Activated T-helper 2 cell treated with anti-CD3 and anti-CD28 coated beads, Interferon-gamma antibody, Interleukin-2, Interleukin-4, amounts not matched to agents 10 μg/mL and 5 μg/mL and 100 μg/mL, durations not matched to agents 14 hours and 24 hours and 36 hours (primary cell): ENCODE data around the gene PRKCSH. TPM values are rescaled to one million over a fixed set of nuclear protein-coding genes. Genes with fewer than 3 reads are reported as not detected.

Source experiments
- DNase-seq: peaks from one replicate; pipeline ENCODE4 v3.0.0; 2021; ENCODE audit warnings: low spot score
- H3K27ac Mint-ChIP-seq: one replicate; pipeline ENCODE4 v1.8.0; 2021; ENCODE audit warnings: mixed read lengths
- H3K27me3 Mint-ChIP-seq: one replicate; pipeline ENCODE4 v1.8.0; 2021; ENCODE audit warnings: low read depth, mixed read lengths
- H3K36me3 Mint-ChIP-seq: one replicate; pipeline ENCODE4 v1.8.0; 2021; ENCODE audit warnings: low read depth, mixed read lengths
- H3K4me1 Mint-ChIP-seq: one replicate; pipeline ENCODE4 v1.8.0; 2021; ENCODE audit warnings: low read depth, mixed read lengths
- H3K4me3 Mint-ChIP-seq: one replicate; pipeline ENCODE4 v1.8.0; 2021; ENCODE audit warnings: low read depth, mild to moderate bottlenecking, moderate library complexity, mixed read lengths
- H3K9me3 Mint-ChIP-seq: one replicate; pipeline ENCODE4 v1.8.0; 2021; ENCODE audit warnings: mixed read lengths
- intact Hi-C: fragments of 100-400 bp; cut with micrococcal nuclease; formaldehyde crosslinking; loops from one replicate; pipeline ENCODE4 v1.15.1; 2023
- total RNA-seq: library from RNA; stranded (reverse); gene quantifications from 2 replicates; pipeline ENCODE4 v1.2.3, GENCODE V29; 2022

The PRKCSH gene
- total RNA-seq, 1 donor from 2014 or later: 282 TPM

DNA sequence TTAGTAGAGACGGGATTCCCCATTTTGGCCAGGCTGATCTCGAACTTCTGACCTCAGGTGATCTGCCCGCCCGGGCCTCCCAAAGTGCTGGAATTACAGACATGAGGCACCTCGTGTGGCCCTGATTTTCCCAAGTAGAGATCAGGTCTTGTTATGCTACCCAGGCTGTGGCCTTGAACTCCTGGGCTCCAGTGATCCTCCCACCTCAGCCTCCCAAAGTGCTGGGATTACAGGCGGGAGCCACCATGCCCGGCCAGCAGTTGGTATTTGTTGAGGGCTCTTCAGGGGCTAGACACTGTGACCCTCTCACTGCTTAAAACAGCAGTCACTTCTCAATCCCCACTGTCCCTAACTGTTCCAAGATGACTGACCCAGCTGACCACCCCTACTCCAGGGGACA is 53.9 kb downstream of the PRKCSH start:
- H3K36me3 Mint-ChIP-seq: peaks cover 18% of the 10 kb centered on the region
- no peaks in the 10 kb centered on the region for H3K4me1 Mint-ChIP-seq
- H3K4me3 Mint-ChIP-seq: no peak overlapping the region
- no peak for DNase-seq
- no peak overlapping the region for H3K27ac Mint-ChIP-seq
- intact Hi-C loops: no loop called here
- no peaks in the 10 kb centered on the region for H3K27me3 Mint-ChIP-seq
- H3K9me3 Mint-ChIP-seq: no peaks in the 10 kb centered on the region

DNA sequence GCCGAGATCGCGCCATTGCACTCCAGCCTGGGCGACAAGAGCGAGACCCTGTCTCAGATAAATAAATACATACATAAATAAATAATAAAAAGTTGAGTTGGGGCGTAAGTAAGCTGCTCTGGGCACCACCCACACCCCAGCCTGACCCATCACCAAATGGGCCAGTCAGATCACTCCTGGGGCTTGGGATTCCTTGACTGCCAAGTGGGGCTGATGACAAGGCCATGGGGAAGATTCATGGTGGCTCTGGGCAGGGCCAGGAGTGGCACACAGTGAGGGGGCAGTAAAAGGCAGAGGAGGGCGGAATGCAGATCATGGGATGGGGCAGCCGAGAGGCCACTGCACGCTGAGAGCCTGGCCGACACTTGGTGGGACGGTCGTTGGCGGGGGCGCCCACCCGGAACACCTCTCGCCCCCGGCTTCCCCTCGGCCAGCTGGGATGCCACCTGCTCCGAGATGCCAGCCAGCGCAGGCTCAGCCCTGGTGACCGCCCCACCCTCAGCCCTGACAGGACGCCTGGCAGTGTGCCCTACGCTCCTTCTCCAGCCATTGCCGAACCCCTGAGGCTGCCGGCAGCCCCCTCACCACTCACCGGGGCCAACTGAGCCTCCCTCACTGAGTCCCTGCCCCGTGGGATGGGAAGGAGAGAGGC is 59.3 kb downstream of the PRKCSH start:
- Mint-ChIP-seq H3K27ac (no peak overlapping the region), H3K4me1 (no peaks in the 10 kb centered on the region), H3K9me3 (no peaks in the 10 kb centered on the region), H3K27me3 (no peaks in the 10 kb centered on the region), H3K4me3 (no peak overlapping the region), H3K36me3 (peaks cover 20% of the 10 kb centered on the region)
- intact Hi-C loops: no loop called here
- no peak for DNase-seq

DNA sequence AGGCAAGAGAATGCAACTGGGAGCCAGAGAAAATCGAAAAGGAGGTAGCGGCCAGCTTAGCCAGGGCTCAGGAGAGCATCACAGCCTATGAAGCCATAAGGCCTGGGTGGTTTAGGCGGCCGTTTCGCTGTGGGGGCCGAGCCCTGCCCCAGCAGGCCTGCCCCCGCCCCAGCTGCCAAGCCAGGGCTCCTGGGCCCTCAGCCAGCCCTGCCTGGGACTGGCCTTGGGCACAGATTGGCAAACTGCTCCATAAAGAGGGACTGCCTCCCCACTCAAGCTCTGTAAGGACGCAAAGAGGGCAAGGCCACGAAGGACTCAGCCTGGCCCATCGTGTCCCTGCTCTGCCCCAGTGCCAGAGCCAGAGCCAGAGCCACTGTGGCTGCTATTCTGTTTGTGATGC is 60.0 kb downstream of the PRKCSH start:
- intact Hi-C loops: no loop called here
- Mint-ChIP-seq H3K36me3 (peaks cover 16% of the 10 kb centered on the region), H3K4me3 (no peak overlapping the region), H3K27me3 (no peaks in the 10 kb centered on the region), H3K4me1 (no peaks in the 10 kb centered on the region), H3K9me3 (no peaks in the 10 kb centered on the region), H3K27ac (no peak overlapping the region)
- no peak for DNase-seq

DNA sequence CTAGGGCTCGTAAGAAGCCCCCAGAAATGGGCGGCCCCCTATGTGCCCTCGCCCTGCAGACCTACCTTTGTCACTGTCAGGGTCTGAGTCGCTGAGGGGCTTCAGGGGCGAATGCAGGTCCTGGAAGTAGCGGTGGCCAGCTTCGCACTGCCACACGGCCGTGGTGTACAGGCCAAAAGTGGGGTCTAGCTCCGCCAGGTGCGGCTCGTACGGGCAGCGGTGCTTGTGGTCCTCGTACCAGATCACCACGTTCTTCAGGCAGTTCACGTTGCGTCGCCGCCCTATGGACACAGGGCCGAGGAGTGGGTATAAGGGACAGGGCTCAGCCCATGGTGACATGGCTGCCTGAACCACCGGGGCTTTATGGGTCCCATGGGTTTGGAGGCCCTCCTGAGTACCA is 60.5 kb downstream of the PRKCSH start:
- H3K9me3 Mint-ChIP-seq: no peaks in the 10 kb centered on the region
- H3K4me1 Mint-ChIP-seq: no peaks in the 10 kb centered on the region
- H3K36me3 Mint-ChIP-seq: peaks cover 12% of the 10 kb centered on the region
- no peaks in the 10 kb centered on the region for H3K27me3 Mint-ChIP-seq
- intact Hi-C loops: no loop called here
- no peak overlapping the region for H3K4me3 Mint-ChIP-seq
- no peak overlapping the region for H3K27ac Mint-ChIP-seq
- no peak for DNase-seq

DNA sequence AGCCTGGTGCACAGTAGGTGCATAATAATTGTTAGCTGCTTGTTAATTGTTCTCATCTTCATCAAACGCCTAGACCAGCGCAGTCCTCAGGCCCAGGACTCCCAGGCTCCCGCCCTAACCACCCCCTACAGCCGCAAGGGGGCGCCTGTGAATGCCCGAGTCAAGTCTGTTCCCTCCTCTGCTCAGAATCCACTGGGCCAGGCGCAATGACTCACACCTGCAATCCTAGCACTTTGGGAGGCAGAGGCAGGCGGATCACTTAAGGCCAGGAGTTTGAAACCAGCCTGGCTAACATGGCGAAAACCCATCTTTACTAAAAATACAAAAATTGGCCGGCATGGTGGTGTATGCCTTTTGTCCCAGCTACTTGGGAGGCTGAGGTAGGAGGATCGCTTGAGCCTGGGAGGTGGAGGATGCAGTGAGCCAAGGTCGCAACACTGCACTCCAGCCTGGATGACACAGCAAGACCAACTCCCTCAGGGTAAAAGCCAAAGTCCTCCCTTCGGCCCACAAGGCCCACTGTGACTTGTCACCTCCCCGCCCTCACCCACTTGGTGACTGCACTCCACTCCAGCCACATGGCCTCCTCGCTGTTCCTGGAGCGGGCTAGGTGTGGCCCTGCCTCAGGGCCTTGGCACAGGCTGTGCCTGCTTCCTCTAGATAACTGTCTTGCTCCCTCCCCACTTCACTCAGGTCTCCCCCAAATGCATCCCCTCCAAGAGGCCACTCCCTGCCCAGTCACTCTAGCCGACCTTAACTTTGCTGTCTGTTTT is 61.1 kb downstream of the PRKCSH start:
- DNase-seq: peak; percentile 39
- Mint-ChIP-seq H3K27me3 (no peaks in the 10 kb centered on the region), H3K4me1 (no peaks in the 10 kb centered on the region), H3K4me3 (no peak overlapping the region), H3K27ac (no peak overlapping the region), H3K36me3 (peaks cover 12% of the 10 kb centered on the region), H3K9me3 (no peaks in the 10 kb centered on the region)
- intact Hi-C loops: no loop called here

DNA sequence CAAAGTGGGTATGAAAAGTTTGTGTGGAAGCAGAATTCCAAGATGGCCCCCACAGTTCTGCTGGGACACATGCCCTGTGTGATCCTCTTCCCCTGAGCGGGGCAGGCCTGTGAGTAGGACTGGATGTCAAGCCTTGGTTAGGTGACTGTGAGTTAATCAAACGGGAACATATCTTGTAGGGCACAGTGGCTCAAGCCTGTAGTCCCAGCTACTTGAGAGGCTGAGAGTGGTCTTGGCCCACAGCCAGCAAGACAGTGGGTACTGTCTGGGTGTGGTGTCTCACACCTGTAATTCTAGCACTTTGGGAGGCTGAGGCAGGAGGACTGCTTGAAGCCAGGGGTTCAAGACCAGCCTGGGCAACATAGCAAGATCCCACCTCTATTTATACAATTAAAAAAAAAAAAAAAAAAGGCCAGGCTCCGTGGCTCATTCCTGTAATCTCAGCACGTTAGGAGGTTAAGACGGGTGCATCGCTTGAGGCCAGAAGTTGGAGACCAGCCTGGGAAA is 63.8 kb downstream of the PRKCSH start:
- H3K27me3 Mint-ChIP-seq: no peaks in the 10 kb centered on the region
- no peak overlapping the region for H3K4me3 Mint-ChIP-seq
- DNase-seq: no peak
- intact Hi-C loops: no loop called here
- H3K36me3 Mint-ChIP-seq: peaks cover 7% of the 10 kb centered on the region
- H3K4me1 Mint-ChIP-seq: peaks cover 2% of the 10 kb centered on the region
- no peak overlapping the region for H3K27ac Mint-ChIP-seq
- no peaks in the 10 kb centered on the region for H3K9me3 Mint-ChIP-seq

DNA sequence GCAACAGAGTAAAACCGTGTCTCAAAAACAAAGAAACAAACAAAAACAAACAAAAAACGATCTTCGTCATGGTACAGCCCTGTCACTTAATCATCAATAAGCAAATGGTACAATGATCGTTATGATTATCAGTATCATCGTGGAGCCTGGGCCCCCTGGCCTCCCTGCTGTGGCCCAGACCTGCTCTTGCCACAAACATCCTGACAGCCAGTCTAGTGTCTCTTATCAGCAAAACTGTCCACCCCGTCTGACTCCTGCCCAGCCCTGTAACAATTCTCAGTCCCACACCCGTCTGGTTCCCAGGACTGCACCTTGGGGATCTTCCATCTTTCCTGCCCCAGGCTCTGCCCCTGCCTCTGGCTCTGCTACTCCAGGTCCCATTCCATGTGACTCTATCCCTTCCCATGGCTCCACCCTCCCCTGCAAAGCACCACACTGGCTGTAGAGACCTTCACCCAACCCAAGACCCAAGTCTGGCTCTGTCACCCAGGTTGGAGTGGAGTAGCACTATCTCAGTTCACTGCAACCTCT is 64.5 kb downstream of the PRKCSH start:
- H3K27ac Mint-ChIP-seq: no peak overlapping the region
- H3K9me3 Mint-ChIP-seq: no peaks in the 10 kb centered on the region
- H3K4me1 Mint-ChIP-seq: peaks cover 9% of the 10 kb centered on the region
- no peaks in the 10 kb centered on the region for H3K27me3 Mint-ChIP-seq
- no peak overlapping the region for H3K4me3 Mint-ChIP-seq
- H3K36me3 Mint-ChIP-seq: peaks cover 7% of the 10 kb centered on the region
- intact Hi-C loops: no loop called here
- no peak for DNase-seq

Other genes starting within 250 kb of the PRKCSH start
- 5.9 and 6.5 TPM in 2 replicates for gene KANK2, start 238.1 kb upstream of the PRKCSH start, total RNA-seq
- not detected in 2 replicates for gene ANGPTL8, start 196.0 kb upstream of the PRKCSH start, total RNA-seq
- gene DOCK6, start 173.1 kb upstream of the PRKCSH start, total RNA-seq: 3.9 and 5.3 TPM in 2 replicates
- not detected in 2 replicates for gene TSPAN16, start 139.5 kb upstream of the PRKCSH start, total RNA-seq
- gene RAB3D, start 96.0 kb upstream of the PRKCSH start, total RNA-seq: 9.3 and 11.6 TPM in 2 replicates
- gene TMEM205, start 89.4 kb upstream of the PRKCSH start, total RNA-seq: 34.0 and 34.9 TPM in 2 replicates
- gene CCDC159, start 89.1 kb upstream of the PRKCSH start, total RNA-seq: 14.6 and 16.3 TPM in 2 replicates
- 2.6 and 3.4 TPM in 2 replicates for gene PLPPR2, start 80.2 kb upstream of the PRKCSH start, total RNA-seq
- gene SWSAP1, start 61.0 kb upstream of the PRKCSH start, total RNA-seq: 2.6 and 2.8 TPM in 2 replicates
- gene EPOR, start 51.3 kb upstream of the PRKCSH start, total RNA-seq: 10.3 TPM in 2 replicates
- not detected in 2 replicates for gene RGL3, start 16.3 kb upstream of the PRKCSH start, total RNA-seq
- 0.37 TPM in 1 of 2 replicates, not detected in the other for gene ODAD3, start 514 bp upstream of the PRKCSH start, total RNA-seq
- 0.84 TPM in 1 of 2 replicates, not detected in the other for gene ELAVL3, start 45.4 kb downstream of the PRKCSH start, total RNA-seq
- gene ZNF653, start 70.2 kb downstream of the PRKCSH start, total RNA-seq: 19.4 and 20.1 TPM in 2 replicates
- 42.7 and 43.5 TPM in 2 replicates for gene ECSIT, start 93.5 kb downstream of the PRKCSH start, total RNA-seq
- gene CNN1, start 103.2 kb downstream of the PRKCSH start, total RNA-seq: not detected in 2 replicates
- gene ELOF1, start 123.6 kb downstream of the PRKCSH start, total RNA-seq: 64.1 and 68.3 TPM in 2 replicates
- 25.4 and 27.0 TPM in 2 replicates for gene ACP5, start 142.0 kb downstream of the PRKCSH start, total RNA-seq
- gene ZNF627, start 161.8 kb downstream of the PRKCSH start, total RNA-seq: 8.3 and 10.9 TPM in 2 replicates